K562 (cell line): ENCODE results near the gene LUC7L. TPM values are rescaled to one million over a fixed set of nuclear protein-coding genes. Genes with fewer than 3 reads are reported as not detected.
A peak's percentile ranks its signal among the peaks of the same experiment; 100 is the strongest.

Experiments used
- ATF1 ChIP-seq, 2 experiments: fragments of 450-650 bp in 1 of 2; IDR thresholded peaks; 2 replicates each; pipeline ENCODE4 v1.6.1; 2016; ENCODE audit warnings: missing compliant biosample characterization in 1 of 2, missing genetic modification characterization in 1 of 2
- BHLHE40 ChIP-seq: IDR thresholded peaks from 2 replicates; pipeline ENCODE4 v1.6.1; 2011; ENCODE audit warnings: low read length, improper control_type of control experiment
- HDAC3 ChIP-seq: fragments of 450-650 bp; IDR thresholded peaks from 2 replicates; pipeline ENCODE4 v1.6.1; 2018; ENCODE audit warnings: borderline replicate concordance, mild to moderate bottlenecking, moderate library complexity; ENCODE audit not compliant: partially characterized antibody
- MLX ChIP-seq, 2 experiments: fragments of 450-650 bp in 1 of 2; sonication (generic) in 1 of 2; formaldehyde crosslinking; conservative IDR thresholded peaks; 2 replicates each; pipeline versions ENCODE4 v1.4.0 to v1.8.1; 2020 to 2022; ENCODE audit warnings: mild to moderate bottlenecking in 1 of 2, missing genetic modification reagents in 1 of 2
- NBN ChIP-seq: fragments of 450-650 bp; IDR thresholded peaks from 2 replicates; pipeline ENCODE4 v1.6.1; 2016; ENCODE audit warnings: low read depth, mild to moderate bottlenecking
- NCOA6 ChIP-seq: fragments of 450-650 bp; IDR thresholded peaks from 2 replicates; pipeline ENCODE4 v1.6.1; 2017; ENCODE audit warnings: mild to moderate bottlenecking
- PRMT5 ChIP-seq: sonication (generic); formaldehyde crosslinking; IDR thresholded peaks from 2 replicates; pipeline ENCODE4 v1.5.0; 2020; ENCODE audit warnings: missing genetic modification reagents
- RHOXF2B ChIP-seq: fragments of 250-450 bp; sonication (Bioruptor Pico); conservative IDR thresholded peaks from 2 replicates; pipeline ENCODE4 v1.5.1; 2021
- TAL1 ChIP-seq: fragments of 450-650 bp; IDR thresholded peaks from 2 replicates; pipeline ENCODE4 v1.6.1; 2016; ENCODE audit warnings: mild to moderate bottlenecking
- TBL1XR1 ChIP-seq, 2 experiments: IDR thresholded peaks; 2 replicates each; pipeline ENCODE4 v1.6.1; 2012; ENCODE audit warnings: improper control_type of control experiment in 2 of 2, low read length in 2 of 2, mild to moderate bottlenecking in 1 of 2
- TEAD4 ChIP-seq, 2 experiments: sonication (generic) in 1 of 2; formaldehyde crosslinking in 1 of 2; IDR thresholded peaks; 2 replicates each; pipeline versions ENCODE4 v1.6.1 to v1.8.0; 2012 to 2022; ENCODE audit warnings: borderline replicate concordance in 1 of 2, inconsistent platforms in 1 of 2, low read length in 1 of 2, mild to moderate bottlenecking in 1 of 2, missing genetic modification reagents in 1 of 2
- VEZF1 ChIP-seq: fragments of 200-800 bp; sonication (Bioruptor generic); IDR thresholded peaks from 2 replicates; pipeline ENCODE4 v1.6.1; 2017; ENCODE audit warnings: missing genetic modification characterization, missing compliant biosample characterization
- ZNF174 ChIP-seq: fragments of 250-450 bp; sonication (Bioruptor Pico); IDR thresholded peaks from 2 replicates; pipeline ENCODE4 v1.4.0; 2020; ENCODE audit warnings: mild to moderate bottlenecking
- ZNF592 ChIP-seq: fragments of 450-650 bp; IDR thresholded peaks from 2 replicates; pipeline ENCODE4 v1.6.1; 2017; ENCODE audit warnings: antibody characterized with exemption, mild to moderate bottlenecking
- polyA plus RNA-seq, 8 experiments: library from polyadenylated mRNA; depleted of rRNA in 4 of 8; stranded (reverse) in 5 of 8; unstranded in 3 of 8; fragments of >200 nt; fragmentation: Nextera tagmentation in 2 of 8; fragmentation: Illumina TruSeq in 1 of 8; extraction: Ambion mirVana in 2 of 8; extraction: Trizol in 1 of 8; gene quantifications; 2 replicates each; pipeline versions ENCODE4 v1.2.1 to v1.2.3, GENCODE V29; 2011 to 2014; ENCODE audit warnings: inconsistent platforms in 1 of 8, missing spikeins in 1 of 8
- total RNA-seq, 7 experiments: library from RNA; depleted of rRNA in 6 of 7; stranded (reverse); fragments of >200 nt in 6 of 7; fragmentation: Illumina TruSeq in 2 of 7; extraction: Trizol in 2 of 7; gene quantifications; 2 replicates each; pipeline versions ENCODE4 v1.2.1 to v1.2.3, GENCODE V29; 2011 to 2021; ENCODE audit warnings: low replicate concordance in 1 of 7

LUC7L gene
- total and polyA plus RNA-seq, 9 of the 15 experiments (the other 6 are each of a cell fraction or from before 2014, with no cell fraction given): 1.7 to 93.3 (median 59.5) TPM

GRCh38 chr16:144797-145252 is 84.4 kb downstream of the LUC7L start (continued):
- TF ChIP-seq TEAD4 (IDR thresholded peaks at IDR 0.05; ENCODE audit: low read length) (peak; percentile 77; the same call in 1 of the 2 replicates), TEAD4 (CRISPR knock-in tag; IDR thresholded peaks at IDR 0.05; ENCODE audit: borderline replicate concordance) (no peak), VEZF1 (CRISPR knock-in tag) (0 out of 2 replicates have a peak, but pooled peaks have one; percentile 29), NBN (peak; percentile 64; the same call in 1 of the 2 replicates), ZNF174 (CRISPR knock-in tag) (no peak), HDAC3 (peak; percentile 57), TBL1XR1 (IDR thresholded peaks at IDR 0.05; ENCODE audit: low read length in 2 of 2) (peak in 1 of 2 experiments; percentile 30; a peak in 2 of 4 replicates), BHLHE40 (peak; percentile 26), ZNF592 (peak; percentile 79), MLX (CRISPR knock-in tag; conservative IDR thresholded peaks at IDR 0.05) (no peak), RHOXF2B (no peak), TAL1 (peak; percentile 69), ATF1 (CRISPR knock-in tag; IDR thresholded peaks at IDR 0.05) (no peak), ATF1 (tag; IDR thresholded peaks at IDR 0.05) (peak; percentile 88), NCOA6 (no peak), PRMT5 (CRISPR knock-in tag) (no peak)
